HCEC 1CT (cell line): ENCODE measurements around the gene DENND1C.
A peak's percentile ranks its signal among the peaks of the same experiment; 100 is the strongest.
"Not testable (repeated sequence)": the region's sequence is repeated elsewhere in the genome, so short reads cannot be mapped to it uniquely, and the experiment has no call there.

Experiments
- DNase-seq: peaks from one replicate; pipeline ENCODE4 v3.0.0-alpha.2; 2017

The DENND1C gene

GRCh38 chr19:6452223-6452614, 29.4 kb downstream of the DENND1C start:
- no peak for DNase-seq

- DNase-seq: no peak
These were observed 29.9 kb downstream of the DENND1C start for GRCh38 chr19:6451583-6452222.

DNA sequence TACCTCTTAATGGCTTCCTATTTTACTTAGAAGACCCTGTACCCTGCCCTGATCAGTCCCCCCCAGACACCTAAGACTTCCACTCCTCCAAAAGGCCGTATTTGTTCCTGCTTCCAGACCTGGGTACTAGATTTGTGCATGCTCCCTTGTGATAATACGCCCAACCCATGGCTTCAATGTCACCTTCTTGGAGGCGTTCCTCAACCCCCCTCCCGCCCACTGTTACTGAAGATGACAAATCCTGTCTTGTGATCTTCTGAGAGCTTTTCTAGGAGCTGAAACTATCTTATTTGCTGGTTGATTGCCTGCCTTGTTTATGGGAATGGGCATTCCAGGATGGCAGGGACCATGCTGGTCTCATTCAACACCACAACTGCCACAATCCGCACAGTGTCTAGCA, 31.4 kb downstream of the DENND1C start:
- DNase-seq: no peak

- no peak for DNase-seq
These were observed 33.5 kb downstream of the DENND1C start for GRCh38 chr19:6448045-6448444.

DNA sequence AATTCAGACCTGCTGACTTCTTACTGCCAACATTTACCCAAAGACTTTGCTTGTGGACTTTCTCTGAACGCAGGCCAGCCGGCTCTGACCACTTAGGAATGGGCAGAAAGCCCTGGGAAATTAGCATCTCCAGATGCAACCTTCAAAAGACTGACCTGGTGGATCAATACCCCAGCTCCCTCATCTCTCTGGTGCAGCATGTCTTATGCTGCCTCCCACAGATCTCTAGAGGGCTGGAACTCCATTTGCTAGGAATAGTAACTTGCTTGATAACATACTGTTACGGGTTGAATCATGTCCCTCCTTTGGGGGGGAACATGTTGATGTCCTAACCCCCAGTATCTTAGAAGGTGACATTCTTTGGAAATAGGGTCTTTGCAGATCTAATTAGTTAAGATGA, 35.1 kb downstream of the DENND1C start:
- no peak for DNase-seq

DNA sequence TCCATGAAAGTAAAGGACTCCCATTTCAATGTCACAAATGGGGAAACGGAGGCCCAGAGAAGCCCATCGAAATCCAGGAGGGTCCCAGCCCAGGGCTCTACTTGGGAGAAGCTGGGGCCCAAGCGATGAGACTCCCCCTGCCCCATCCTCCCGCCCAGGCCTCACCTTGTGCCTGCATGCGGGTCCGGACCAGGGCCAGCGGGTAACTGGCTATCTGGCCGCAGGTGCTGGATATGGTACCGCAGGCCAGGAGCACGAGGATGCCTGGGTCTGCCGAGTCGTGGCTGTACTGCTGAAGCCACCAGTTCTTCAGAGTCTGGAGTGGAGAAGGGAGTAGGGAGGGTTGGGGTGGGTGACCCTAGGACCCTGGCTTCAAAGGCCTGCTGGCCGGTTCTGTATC, 37.6 kb downstream of the DENND1C start:
- DNase-seq: no peak

DNA sequence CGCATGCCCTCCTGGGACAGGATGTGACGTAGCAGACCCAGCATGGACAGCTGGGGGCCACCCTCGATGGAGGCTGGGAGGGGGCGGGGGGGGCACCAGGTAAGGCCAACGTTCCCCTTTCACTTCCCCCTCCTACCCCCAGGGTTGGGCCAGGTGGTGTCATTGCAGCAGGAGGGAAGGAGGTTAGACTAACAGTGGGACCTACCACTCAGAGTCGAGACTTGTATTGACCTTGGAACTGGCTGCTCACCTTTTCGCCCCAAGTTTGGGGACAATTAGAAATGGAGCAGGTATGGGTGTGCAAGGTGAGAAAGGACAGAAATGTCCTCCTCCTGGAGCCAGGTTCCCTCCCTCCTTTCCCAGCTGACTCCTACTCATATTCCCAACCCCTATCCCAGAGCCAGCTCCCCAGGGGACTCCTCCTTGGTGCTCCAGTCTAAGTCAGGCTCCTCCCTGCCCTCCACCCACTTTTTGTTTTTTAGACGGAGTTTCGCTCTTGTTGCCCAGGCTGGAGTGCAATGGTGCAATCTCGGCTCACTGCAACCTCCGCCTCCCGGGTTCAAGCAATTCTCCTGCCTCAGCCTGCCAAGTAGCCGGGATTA, 39.4 kb downstream of the DENND1C start:
- no peak for DNase-seq

- DNase-seq: no peak
These were observed 40.7 kb downstream of the DENND1C start for GRCh38 chr19:6440905-6441304.

DNA sequence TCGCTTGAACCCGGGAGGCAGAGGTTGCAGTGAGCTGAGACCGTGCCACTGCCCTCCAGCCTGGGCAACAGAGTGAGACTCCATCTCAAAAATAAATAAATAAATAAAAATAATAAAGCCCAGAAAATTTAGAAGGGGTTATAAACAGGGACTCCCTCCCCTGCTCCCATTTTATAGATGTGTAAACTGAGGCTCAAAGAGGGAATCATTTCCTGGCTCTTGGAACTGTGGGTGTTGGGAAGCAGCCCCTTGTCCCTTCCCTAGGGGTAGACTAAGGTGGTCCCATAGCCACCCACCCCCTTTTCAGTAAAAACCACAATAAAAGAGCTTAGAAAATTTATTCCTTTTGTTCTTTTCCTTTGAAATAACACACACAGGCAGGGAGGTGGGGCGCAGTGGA, 41.8 kb downstream of the DENND1C start:
- DNase-seq: no peak

- no peak for DNase-seq
These were observed 47.9 kb downstream of the DENND1C start, which contains the start of gene SLC25A41 for GRCh38 chr19:6433663-6434062. Gene SLC25A41 (minus strand): TSS chr19:6433763. CDS start chr19:6433693, 70 bp downstream.

GRCh38 chr19:6433165-6433564, 48.4 kb downstream of the DENND1C start:
- DNase-seq: no peak

DNA sequence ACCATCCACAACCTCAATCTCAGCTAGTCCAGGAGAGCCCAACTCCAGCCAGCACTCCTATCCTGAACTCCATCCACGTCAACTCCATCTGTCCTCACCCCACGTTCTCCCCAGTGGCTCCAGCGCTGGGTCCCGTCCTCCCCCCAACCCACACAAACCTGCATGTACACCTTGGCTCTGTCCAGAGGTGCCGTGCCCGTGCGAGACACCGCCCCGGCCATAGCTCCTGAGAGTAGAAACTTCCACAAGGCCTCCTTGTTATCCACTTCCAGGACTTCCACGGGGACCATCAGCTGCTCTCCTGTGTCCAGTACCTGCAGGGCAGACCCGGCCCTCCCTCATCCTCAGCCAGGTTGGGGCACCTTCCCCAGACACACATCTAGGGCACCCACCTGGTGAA, 49.7 kb downstream of the DENND1C start:
- no peak for DNase-seq

DNA sequence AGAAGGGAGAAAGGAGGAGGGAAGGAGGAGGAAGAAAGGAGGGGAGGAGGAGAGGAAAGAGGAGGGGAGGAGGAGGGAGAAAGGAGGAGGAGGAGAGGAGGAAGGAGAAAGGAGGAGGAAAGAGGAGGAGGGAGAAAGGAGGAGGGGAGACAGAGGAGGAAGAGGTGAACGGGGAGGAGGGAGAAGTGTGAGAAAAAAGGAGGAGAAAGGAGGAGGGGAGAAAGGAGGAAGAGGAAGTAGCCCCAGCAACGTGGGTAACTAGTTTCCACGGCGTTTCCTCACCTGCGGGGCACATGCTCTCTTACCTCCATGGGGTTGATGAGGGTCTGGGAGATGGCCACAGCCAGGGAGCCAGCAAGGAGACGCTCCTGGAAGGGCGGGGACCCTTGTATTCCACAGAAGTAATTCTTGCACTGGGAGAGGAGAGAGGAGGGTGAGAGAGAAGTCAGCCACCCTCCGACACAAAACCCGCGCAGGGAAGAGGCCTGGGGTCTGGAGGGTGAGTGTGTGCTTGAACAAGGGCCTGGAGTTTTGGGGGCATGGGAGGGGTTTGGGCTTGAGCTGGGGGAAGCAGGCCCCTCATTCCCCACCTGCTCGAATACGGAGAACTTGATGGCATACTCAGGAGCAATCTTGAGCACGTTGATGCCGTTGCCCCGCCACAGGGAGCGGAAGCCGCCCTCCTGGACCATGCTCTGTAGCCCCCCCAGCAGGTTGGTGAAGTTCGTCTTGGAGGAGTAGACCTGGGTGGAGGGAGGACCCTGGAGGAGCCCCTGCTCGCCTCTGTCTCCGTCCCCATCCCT, 52.0 kb downstream of the DENND1C start:
- DNase-seq: no peak

DNA sequence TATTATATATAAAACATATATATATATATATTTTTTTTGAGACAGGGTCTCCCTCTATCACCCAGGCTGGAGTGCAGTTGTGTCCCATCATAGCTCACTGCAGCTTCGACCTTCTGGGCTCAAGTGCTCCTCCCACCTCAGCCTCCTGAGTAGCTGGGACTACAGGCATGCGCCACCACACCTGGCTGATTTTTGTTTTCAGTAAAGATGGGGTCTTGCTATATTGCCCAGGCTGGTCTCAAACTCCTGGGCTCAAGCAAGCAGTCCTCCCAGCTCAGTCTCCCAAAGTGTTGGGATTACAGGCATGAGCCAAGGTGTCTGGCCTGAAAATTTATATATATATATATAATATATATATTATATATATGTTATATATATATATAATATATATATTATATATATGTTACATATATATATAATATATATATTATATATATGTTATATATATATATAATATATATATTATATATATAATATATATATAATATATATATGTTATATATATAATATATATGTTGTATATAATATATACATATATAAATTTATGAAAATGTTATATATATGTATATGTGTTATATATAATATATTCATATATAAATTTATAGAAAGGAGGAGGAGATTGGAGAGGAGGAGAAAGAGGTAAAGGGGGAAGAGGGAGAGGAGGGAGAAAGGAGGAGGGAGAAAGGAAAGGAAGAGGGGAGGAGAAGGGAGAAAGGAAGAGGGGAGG, 52.7 kb downstream of the DENND1C start:
- not testable (repeated sequence) for DNase-seq

- DNase-seq: no peak
These were observed 54.5 kb downstream of the DENND1C start for GRCh38 chr19:6427131-6427530.

- DNase-seq: no peak
These were observed 55.6 kb downstream of the DENND1C start for GRCh38 chr19:6425732-6426620.

DNA sequence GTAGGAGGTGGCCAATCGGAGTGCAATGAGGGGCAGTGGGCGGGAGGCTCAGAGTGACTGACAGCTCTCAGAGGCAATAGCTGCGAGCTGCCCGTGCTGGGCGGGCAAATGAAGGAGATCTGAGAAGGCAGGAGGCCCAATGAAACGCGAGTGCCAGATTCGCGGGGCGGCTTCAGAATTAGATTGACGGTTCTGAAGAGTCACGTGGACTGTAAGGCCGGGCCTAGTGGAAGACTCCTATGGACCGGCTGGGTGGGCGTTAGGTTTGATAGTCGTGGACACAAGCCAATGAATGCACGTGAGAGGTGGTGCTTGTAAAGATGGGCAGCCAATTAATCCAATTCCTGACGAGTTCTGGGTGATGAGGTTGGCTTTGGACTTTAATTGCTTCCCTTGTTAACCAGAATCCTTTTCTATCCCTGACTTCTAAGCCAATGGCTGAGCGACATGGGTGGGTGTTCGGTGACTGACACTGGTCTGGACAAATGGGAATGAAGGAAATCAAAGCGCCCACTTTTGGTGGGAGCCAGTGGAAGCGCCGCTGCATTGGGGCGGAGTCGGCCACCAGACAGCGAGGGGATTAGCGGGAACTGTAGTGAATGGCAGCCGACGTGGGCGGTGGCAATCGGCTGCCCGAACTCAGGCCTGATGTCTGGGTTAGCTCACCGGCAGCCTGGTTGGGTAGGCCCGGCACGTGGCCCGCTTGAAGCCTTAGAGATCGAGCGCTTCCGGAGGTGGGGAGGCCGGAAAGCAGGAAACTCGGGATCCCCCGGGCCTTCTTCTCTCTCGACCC, 56.5 kb downstream of the DENND1C start:
- DNase-seq: peak; percentile 100

GRCh38 chr19:6424195-6424938, 57.2 kb downstream of the DENND1C start, which contains the start of gene KHSRP:
Gene KHSRP (minus strand): TSS chr19:6424811. CDS start chr19:6424701, 110 bp downstream.
- no peak for DNase-seq

DNA sequence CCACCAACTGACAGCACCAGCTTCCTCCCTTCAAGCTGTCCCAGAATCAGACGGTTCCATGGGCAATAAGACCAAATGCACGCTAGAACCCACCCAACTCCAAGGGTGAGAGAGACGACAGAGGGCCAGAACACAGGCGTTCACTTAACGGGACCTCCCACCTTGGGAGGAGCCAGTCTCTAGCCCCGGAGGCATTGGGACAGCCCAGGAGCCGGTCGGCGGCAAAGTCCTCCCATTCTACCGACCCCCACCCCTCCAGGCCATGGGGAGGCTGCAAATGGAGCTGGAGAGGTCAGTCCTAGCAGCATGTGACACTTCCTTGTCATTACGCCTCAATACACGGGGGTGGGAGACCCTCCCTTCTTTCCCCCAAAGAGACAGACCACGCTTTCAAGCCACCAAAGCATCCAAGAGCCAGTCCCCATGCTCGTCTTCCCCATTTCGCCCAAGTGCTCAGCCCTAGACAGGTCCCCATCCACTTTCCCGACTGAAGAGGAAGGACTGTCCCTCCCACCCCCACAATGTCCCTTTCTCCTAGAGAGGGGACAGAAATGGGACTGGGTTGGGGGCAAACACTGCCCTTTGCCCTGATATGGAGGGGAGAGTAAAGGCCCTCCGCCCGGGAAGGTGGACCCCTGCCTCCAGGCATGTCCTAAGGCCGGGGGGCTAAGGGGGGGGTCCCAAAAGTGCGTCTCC, 57.9 kb downstream of the DENND1C start:
- peak; percentile 47 for DNase-seq
